HEK293T (cell line): ENCODE data around the gene ACSF2.

Experiments
- ARNT ChIP-seq: fragments of 450-650 bp; IDR thresholded peaks from 2 replicates; pipeline ENCODE4 v1.6.1; 2017; ENCODE audit warnings: mild to moderate bottlenecking
- NFRKB ChIP-seq: fragments of 450-650 bp; IDR thresholded peaks from 2 replicates; pipeline ENCODE4 v1.6.1; 2016; ENCODE audit warnings: mild to moderate bottlenecking, moderate library complexity

GRCh38 chr17:50467855-50468303 is 41.9 kb downstream of the ACSF2 start:
- TF ChIP-seq ARNT (no peak), NFRKB (no peak)
